ENCODE results near the gene TLR5.

TLR5 gene

GRCh38 chr1:223147873-223148272 lies 4.8 kb upstream of the TLR5 start:
- no peak for DNase-seq (ENCODE audit: low read depth in 1 of 2, low spot score in 1 of 2)

DNA sequence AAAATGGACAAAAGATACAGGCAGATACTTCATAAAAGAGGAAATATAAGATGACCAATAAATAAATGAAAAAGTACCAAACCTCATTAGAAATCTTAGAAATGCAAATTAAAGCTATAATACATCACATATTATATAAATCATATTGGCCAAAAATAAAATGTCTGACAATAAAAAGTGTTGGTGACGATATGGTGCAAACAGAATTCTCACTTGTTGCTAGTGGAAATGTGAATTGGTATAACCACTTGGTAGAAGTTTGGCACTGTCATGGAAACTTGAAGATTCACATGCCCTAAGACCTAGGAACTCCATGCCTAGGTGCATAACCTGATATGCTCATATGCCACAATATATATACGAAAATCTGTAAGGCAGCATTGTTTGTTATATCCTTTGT lies 4.4 kb upstream of the TLR5 start:
- DNase-seq (ENCODE audit: low read depth in 1 of 2, low spot score in 1 of 2): no peak

DNA sequence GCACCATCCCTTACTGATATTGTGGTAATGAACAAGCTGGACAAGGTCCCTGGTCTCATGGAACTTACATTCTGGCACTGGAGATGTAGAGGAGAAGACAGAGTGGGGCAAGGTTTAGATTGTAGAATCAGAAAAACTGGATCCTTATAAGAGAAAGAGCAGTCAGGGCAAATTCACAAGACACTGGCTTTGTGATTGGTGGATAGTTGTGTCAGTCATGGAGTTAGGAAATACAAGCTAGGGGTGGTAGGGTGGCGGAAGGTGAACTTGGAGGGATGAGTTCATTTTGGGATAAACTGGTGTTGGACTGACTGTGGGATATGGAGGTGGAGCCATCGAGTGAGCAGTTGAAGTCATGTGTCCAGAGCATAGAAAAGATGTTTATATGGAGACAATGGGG lies 3.7 kb upstream of the TLR5 start:
- DNase-seq (ENCODE audit: low read depth in 1 of 2, low spot score in 1 of 2): no peak

GRCh38 chr1:223144914-223145313 lies 1.9 kb upstream of the TLR5 start:
- no peak for DNase-seq (ENCODE audit: low read depth in 1 of 2, low spot score in 1 of 2)

GRCh38 chr1:223144431-223144830 lies 1.4 kb upstream of the TLR5 start:
- no peak for DNase-seq (ENCODE audit: low read depth in 1 of 2, low spot score in 1 of 2)

DNA sequence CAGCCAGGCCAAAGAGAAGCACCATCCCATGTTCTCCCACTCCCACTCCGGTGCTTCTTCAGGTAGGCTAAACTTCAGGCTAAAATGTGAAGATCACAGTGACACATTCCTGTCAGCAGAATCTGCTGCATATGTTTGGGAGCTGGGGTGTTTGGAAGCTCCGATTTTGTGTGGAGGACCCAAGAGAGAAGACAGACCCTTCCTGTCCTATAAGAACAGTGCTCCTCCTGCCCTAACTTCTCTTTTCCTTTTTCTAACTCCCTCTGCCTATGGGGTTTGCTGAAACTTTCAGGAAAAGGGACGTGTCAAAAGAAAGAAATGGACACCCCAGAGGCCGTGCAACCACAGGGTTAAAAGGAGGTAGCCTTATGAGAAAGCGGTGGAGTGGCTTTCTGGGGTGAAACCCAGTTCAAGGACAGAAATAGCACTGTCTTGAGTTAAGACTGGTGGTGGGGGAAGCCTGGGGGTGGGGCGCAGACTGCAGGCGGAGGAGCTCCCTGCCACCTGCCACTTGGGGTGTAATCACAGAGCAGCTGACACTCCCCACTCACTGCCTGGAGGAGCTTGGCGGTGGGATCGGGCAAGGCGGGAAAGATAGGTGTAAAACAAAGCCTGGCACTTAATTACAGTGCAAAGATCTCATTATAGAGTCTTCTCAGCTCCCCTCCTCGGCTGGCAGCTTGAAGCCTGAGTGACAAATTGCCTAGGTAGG lies 645 bp upstream of the TLR5 start:
- DNase-seq (ENCODE audit: low read depth in 1 of 2, low spot score in 1 of 2): no peak

DNA sequence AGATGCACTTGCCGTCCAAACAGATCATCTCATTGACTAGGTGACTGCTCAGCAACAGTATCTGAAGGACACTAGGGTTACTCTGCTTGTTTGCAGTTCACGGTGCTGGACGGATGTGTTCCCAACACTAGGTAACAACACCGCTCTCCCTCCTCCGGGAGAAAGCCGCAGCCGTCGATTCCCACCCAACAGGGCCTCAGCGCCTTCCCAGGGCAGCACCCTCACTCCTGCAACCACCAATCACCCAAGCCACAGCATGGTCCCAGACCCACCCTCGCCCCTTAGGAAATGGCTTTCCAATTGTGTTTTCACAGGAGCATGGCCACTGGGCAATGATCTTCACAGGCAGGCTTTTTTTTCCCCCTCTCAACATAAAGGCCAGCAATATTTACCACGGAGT lies 779 bp downstream of the TLR5 start:
- no peak for DNase-seq (ENCODE audit: low read depth in 1 of 2, low spot score in 1 of 2)

GRCh38 chr1:223140611-223141405 lies 2.2 kb downstream of the TLR5 start:
- no peak for DNase-seq (ENCODE audit: low read depth in 1 of 2, low spot score in 1 of 2)

GRCh38 chr1:223137455-223138085 lies 5.5 kb downstream of the TLR5 start:
- DNase-seq (ENCODE audit: low read depth in 1 of 2, low spot score in 1 of 2): no peak

DNA sequence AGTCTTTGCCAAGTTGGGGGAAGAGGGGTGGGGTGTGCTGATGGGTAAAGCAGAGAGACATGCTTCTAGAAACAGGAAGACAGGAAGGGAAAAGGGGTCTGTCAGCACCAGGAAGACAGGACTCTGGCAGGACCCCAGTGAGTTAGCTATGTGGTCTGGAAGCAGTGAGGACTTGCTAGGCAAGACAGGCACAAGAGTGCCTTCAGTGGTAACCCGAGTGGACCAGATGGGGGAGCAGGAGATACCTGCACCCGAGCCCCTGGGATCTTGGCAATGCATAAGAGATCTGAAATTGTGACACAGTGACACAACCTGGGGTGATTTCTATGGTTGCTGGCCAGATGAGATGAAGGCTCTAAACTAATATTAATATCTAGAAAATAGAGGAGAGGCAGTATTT lies 7.0 kb downstream of the TLR5 start:
- DNase-seq (ENCODE audit: low read depth in 1 of 2, low spot score in 1 of 2): no peak

- no peak for DNase-seq (ENCODE audit: low read depth in 1 of 2, low spot score in 1 of 2)
Observed at GRCh38 chr1:223135176-223135942, 7.7 kb downstream of the TLR5 start.

GRCh38 chr1:223133824-223134435 lies 9.1 kb downstream of the TLR5 start:
- DNase-seq (ENCODE audit: low read depth in 1 of 2, low spot score in 1 of 2): peak; percentile 61 to 68

GRCh38 chr1:223133306-223133823 lies 9.7 kb downstream of the TLR5 start:
- no peak for DNase-seq (ENCODE audit: low read depth in 1 of 2, low spot score in 1 of 2)

DNA sequence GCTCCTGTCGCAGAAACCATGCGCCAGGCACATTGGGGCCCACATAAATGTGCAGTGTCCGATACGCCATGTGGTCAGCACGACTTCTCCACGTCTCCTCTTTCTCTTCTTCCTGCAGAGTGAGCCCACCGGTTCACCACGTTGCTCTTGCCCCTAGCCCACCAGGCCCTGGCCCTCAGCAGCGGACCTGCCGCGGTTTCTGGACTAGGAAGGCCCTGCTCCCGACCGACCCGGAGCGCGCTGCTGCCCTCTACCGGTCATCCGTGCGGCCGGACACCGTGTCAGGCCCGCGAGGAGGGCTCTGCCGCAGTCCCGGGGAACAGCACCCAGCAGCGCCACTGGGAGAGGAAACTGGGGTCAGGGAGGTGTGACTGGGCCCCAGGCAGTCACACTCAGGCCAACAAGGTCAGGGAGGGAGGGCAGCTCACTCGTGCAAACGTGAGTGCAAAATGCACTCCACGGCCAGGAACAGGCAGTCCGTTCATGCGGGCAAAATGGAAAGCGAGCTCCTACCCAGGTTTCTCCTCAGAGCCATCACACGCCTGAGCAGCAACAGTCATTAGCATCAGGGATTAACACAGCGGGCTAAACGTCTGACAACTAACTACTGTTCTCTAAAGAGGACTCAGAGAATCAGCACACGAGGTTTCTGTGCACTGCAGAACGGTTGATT lies 13.7 kb downstream of the TLR5 start:
- peak; percentile 35 to 41 for DNase-seq (ENCODE audit: low read depth in 1 of 2, low spot score in 1 of 2)

DNA sequence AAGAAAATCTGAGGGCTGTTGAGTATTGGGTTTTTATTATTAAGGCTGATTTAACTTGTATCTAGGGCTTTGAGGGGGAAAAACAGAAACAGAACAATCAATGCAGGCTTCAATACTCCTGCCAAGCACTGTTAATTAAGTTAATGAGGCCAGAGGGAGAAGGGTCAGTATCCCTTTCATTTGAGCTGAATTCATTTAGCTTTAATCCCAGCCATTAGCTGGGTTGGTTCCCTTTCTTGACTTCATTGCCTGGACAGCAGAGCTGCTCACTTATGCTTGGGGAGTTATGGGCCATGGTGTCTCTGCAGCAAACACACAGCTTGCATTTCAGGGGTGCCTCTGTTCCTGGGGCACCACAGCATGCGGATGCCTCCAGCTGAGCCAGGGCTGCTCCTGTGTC lies 16.3 kb downstream of the TLR5 start:
- no peak for DNase-seq (ENCODE audit: low read depth in 1 of 2, low spot score in 1 of 2)

DNA sequence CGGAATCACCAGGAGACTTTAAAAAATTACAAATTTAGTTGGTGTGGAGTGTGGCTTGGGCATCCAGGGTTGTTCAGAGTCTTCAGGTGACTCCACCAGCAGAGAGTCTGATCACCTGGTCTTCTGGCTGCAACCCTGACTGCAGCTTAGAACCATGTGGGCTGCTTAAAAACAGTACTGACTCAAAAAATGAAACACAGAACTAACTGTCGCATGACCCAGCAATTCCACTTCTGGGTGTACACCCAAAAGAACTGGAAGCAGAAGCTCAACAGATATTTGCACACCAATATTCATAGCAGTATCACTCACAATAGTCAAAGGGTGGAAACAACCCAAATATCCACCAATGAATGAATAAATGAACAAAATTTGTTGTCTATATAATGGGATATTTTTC lies 17.3 kb downstream of the TLR5 start:
- no peak for DNase-seq (ENCODE audit: low read depth in 1 of 2, low spot score in 1 of 2)

DNA sequence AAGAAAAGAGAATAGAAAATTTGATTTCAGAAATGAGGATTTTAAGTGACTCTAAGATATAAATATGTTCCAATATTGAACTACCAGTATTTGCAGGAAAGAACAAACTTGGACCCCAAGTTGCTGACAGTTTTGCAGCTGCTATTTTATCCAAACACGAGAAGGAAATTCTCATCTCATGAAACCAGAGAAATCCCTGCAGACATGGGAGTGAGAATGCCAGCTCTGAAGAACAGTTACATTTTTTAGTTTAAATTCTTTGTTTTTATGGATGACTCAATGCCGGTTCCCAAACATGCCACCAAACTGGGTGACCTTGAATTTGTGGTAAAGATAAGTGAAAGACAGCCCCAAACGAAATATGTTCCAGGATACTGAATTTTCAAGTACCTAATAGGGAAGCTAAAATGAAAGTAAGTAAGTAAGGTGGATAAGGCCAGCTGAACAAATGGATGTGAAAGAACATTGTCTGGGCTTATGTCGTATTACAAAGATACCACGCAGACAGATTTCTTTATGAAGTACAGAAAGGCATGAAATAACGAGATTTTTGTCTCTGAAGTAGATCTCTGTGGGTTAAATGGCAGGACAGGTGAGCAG lies 19.9 kb downstream of the TLR5 start:
- no peak for DNase-seq (ENCODE audit: low read depth in 1 of 2, low spot score in 1 of 2)

DNA sequence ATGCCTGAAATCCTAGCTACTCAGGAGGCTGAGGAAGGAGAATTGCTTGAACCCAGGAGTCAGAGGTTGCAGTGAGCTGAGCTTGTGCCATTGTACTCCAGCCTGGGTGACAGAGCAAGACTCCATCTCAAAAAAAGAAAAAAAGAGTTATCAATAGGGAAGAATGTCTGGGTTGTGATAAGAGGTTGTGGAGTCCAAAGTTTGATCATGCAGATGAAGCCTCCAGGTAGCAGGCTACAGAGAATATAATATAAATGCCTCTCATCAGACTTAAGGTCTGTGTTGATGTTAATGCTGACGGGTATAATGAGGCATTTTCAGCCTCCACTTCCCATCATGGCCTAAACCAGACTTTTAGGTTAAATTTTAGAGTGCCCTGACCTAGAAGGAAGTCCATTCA lies 24.6 kb downstream of the TLR5 start:
- no peak for DNase-seq (ENCODE audit: low read depth in 1 of 2, low spot score in 1 of 2)

DNA sequence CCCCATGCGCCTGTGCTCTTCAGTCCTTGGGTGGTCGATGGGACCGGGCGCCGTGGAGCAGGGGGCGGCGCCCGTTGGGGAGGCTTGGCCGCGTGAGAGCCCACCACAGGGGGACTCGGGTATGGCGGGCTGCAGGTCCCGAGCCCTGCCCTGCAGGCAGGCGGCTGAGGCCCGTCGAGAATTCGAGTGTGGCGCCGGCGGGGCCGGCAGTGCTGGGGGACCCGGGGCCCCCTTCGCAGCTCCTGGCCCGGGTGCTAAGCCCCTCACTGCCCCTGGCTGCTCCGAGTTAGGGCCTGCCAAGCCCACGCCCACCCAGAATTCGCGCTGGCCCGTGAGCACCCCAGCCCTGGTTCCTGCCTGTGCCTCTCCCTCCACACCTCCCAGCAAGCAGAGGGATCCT lies 26.1 kb downstream of the TLR5 start:
- DNase-seq (ENCODE audit: low read depth in 1 of 2, low spot score in 1 of 2): no peak

GRCh38 chr1:223114871-223115270 lies 28.2 kb downstream of the TLR5 start:
- DNase-seq (ENCODE audit: low read depth in 1 of 2, low spot score in 1 of 2): no peak

Data from activated T-helper 1 cell treated with anti-CD3 and anti-CD28 coated beads, Interleukin-2, amount 50 U/mL, for 16 hours (primary cell).